GM18519 (cell line): Measurements from ENCODE around the gene CLC.
"Not testable (repeated sequence)": the region's sequence is repeated elsewhere in the genome, so short reads cannot be mapped to it uniquely, and the experiment has no call there.

Experiments used
- ATAC-seq: cut with Tn5 transposase; IDR thresholded peaks from one replicate; pipeline ENCODE4 v1.9.1; 2021; ENCODE audit warnings: mild to moderate bottlenecking, moderate library complexity; ENCODE audit not compliant: unreplicated experiment, low FRiP score

The CLC gene

GRCh38 chr19:39737891-39738290, at the start of gene CLC:
Gene CLC, minus strand, starts transcription at chr19:39738029. Its CDS starts 77 bp downstream, at chr19:39737952.
- no peak for ATAC-seq

GRCh38 chr19:39780894-39781293, 43.1 kb upstream of the CLC start:
- no peak for ATAC-seq

- no peak for ATAC-seq
These were observed 40.9 kb upstream of the CLC start, which contains the start of gene LEUTX for GRCh38 chr19:39778763-39779162. Gene LEUTX, plus strand, starts transcription at chr19:39778854. Its CDS starts 67 bp downstream, at chr19:39778921.

GRCh38 chr19:39768786-39769185, 31.0 kb upstream of the CLC start:
- no peak for ATAC-seq

- no peak for ATAC-seq
These were observed 30.5 kb upstream of the CLC start for GRCh38 chr19:39768334-39768733.

- ATAC-seq, result no peak
These were observed 27.6 kb upstream of the CLC start for GRCh38 chr19:39765091-39766076.

- ATAC-seq, result not testable (repeated sequence)
These were observed 24.0 kb upstream of the CLC start for GRCh38 chr19:39761851-39762250.

GRCh38 chr19:39759457-39760184, 21.8 kb upstream of the CLC start:
- ATAC-seq, result no peak

- no peak for ATAC-seq
These were observed 17.1 kb upstream of the CLC start for GRCh38 chr19:39754971-39755370.

- ATAC-seq, result no peak
These were observed 16.7 kb upstream of the CLC start for GRCh38 chr19:39754544-39754943.

- ATAC-seq, result no peak
These were observed 15.0 kb upstream of the CLC start for GRCh38 chr19:39752795-39753194.

- ATAC-seq, result no peak
These were observed 14.6 kb upstream of the CLC start for GRCh38 chr19:39752390-39752789.

GRCh38 chr19:39749981-39750380, 12.2 kb upstream of the CLC start:
- no peak for ATAC-seq

GRCh38 chr19:39746836-39747529, 9.2 kb upstream of the CLC start:
- no peak for ATAC-seq

GRCh38 chr19:39745643-39746042, 7.8 kb upstream of the CLC start:
- no peak for ATAC-seq

- ATAC-seq, result no peak
These were observed 2.6 kb upstream of the CLC start for GRCh38 chr19:39740395-39740794.

- ATAC-seq, result no peak
These were observed 985 bp upstream of the CLC start for GRCh38 chr19:39738814-39739213.

GRCh38 chr19:39737351-39737750, 478 bp downstream of the CLC start:
- no peak for ATAC-seq

- ATAC-seq, result no peak
These were observed 1.7 kb downstream of the CLC start for GRCh38 chr19:39736088-39736487.

- no peak for ATAC-seq
These were observed 2.1 kb downstream of the CLC start for GRCh38 chr19:39735688-39736087.

GRCh38 chr19:39733841-39734240, 4.0 kb downstream of the CLC start:
- ATAC-seq, result no peak
